PC-3 (cell line): ENCODE measurements around the gene CEPT1. TPM values are rescaled to one million over a fixed set of nuclear protein-coding genes. Genes with fewer than 3 reads are reported as not detected.

ENCODE experiments used
- ATAC-seq: fragments of 200-7000 bp; cut with Tn5 transposase; 2 replicates; pipeline ENCODE4 v1.9.1; 2020; ENCODE audit warnings: mild to moderate bottlenecking, moderate library complexity
- BruUV-seq: library from RNA; stranded (reverse); fragments of 400-500 nt; replicated peaks from 2 replicates; lab custom pipeline; 2021; lab: Mats Ljungman, UMichigan
- CTCF ChIA-PET: fragments of 300-600 bp; sonication (Branson Sonifier 250); formaldehyde crosslinking; loops from one replicate; lab custom pipeline; 2022; ENCODE audit warnings: antibody characterized with exemption; lab: Charles Lee
- POLR2A ChIA-PET: fragments of 300-600 bp; sonication (Branson Sonifier 250); formaldehyde crosslinking; loops from one replicate; lab custom pipeline; 2022; ENCODE audit warnings: antibody characterized with exemption; ENCODE audit not compliant: unreplicated experiment; lab: Charles Lee
- DNase-seq: peaks from one replicate; pipeline ENCODE4 v3.0.0-alpha.2; 2015
- H2AFZ ChIP-seq: fragments of 300-600 bp; sonication (generic); 2 replicates; pipeline ENCODE4 v1.6.0; 2016; ENCODE audit warnings: antibody characterized with exemption, low read length
- H3F3A ChIP-seq: fragments of 300-600 bp; sonication (generic); one replicate; pipeline ENCODE4 v1.6.0; 2017; ENCODE audit warnings: antibody characterized with exemption, low read length, control low read depth, mild to moderate bottlenecking; ENCODE audit not compliant: unreplicated experiment
- H3K27ac ChIP-seq: fragments of 300-600 bp; sonication (generic); 2 replicates; pipeline ENCODE4 v1.5.1; 2016; ENCODE audit warnings: mild to moderate bottlenecking, low read length
- H3K27me3 ChIP-seq: fragments of 300-600 bp; sonication (generic); 2 replicates; pipeline ENCODE4 v1.6.1; 2016; ENCODE audit warnings: low read length, mixed read lengths
- H3K36me3 ChIP-seq: fragments of 300-600 bp; sonication (generic); 2 replicates; pipeline ENCODE4 v1.6.1; 2016; ENCODE audit warnings: low read depth, mixed run types, low read length, mixed read lengths
- H3K4me1 ChIP-seq: fragments of 300-600 bp; sonication (generic); 2 replicates; pipeline ENCODE4 v1.5.1; 2016; ENCODE audit warnings: low read length; ENCODE audit not compliant: insufficient read depth
- H3K4me2 ChIP-seq: fragments of 300-600 bp; sonication (generic); 2 replicates; pipeline ENCODE4 v1.6.0; 2016; ENCODE audit warnings: low read length
- H3K4me3 ChIP-seq: fragments of 300-600 bp; sonication (generic); 2 replicates; pipeline ENCODE4 v1.5.1; 2016; ENCODE audit warnings: mild to moderate bottlenecking, low read length, mixed read lengths
- H3K79me2 ChIP-seq: fragments of 300-600 bp; sonication (generic); 2 replicates; pipeline ENCODE4 v1.6.1; 2017; ENCODE audit warnings: low read length, mixed read lengths
- H3K9ac ChIP-seq: fragments of 300-600 bp; sonication (generic); 2 replicates; pipeline ENCODE4 v1.6.0; 2016; ENCODE audit warnings: mild to moderate bottlenecking, low read length
- H3K9me2 ChIP-seq: fragments of 300-600 bp; sonication (generic); replicated peaks from 2 replicates; pipeline ENCODE4 v1.6.1; 2016; ENCODE audit warnings: mixed run types, low read length, mixed read lengths
- H3K9me3 ChIP-seq: fragments of 300-600 bp; sonication (generic); 2 replicates; pipeline ENCODE4 v1.6.1; 2016; ENCODE audit warnings: low read length, mixed read lengths
- H4K20me1 ChIP-seq: fragments of 300-600 bp; sonication (generic); 2 replicates; pipeline ENCODE4 v1.6.1; 2016; ENCODE audit warnings: low read length, mixed read lengths
- EZH2 ChIP-seq: fragments of 300-600 bp; sonication (generic); IDR thresholded peaks from one replicate; pipeline ENCODE4 v1.6.1; 2017; ENCODE audit warnings: antibody characterized with exemption, mild to moderate bottlenecking, low read length; ENCODE audit not compliant: unreplicated experiment
- EZH2phosphoT487 ChIP-seq: fragments of 300-600 bp; sonication (generic); IDR thresholded peaks from 2 replicates; pipeline ENCODE4 v1.6.1; 2018; ENCODE audit warnings: mild to moderate bottlenecking, antibody characterized with exemption, low read length, borderline replicate concordance
- intact Hi-C: fragments of 100-400 bp; cut with micrococcal nuclease; formaldehyde crosslinking; loops from 2 replicates; pipeline ENCODE4 v1.9.0; 2023
- total RNA-seq: library from RNA; depleted of rRNA; stranded (reverse); fragments of >200 nt; gene quantifications from 2 replicates; pipeline ENCODE4 v1.2.3, GENCODE V29; 2014
- TF ChIP-seq, protein P1 (sequence below): fragments of 300-600 bp; sonication (generic); conservative IDR thresholded peaks from 2 replicates; pipeline ENCODE4 v1.5.1; 2017; ENCODE audit warnings: antibody characterized with exemption, low read depth, mild to moderate bottlenecking, low read length

Gene CEPT1
- total RNA-seq, 1 experiment from 2014 or later = 20.6 TPM

DNA sequence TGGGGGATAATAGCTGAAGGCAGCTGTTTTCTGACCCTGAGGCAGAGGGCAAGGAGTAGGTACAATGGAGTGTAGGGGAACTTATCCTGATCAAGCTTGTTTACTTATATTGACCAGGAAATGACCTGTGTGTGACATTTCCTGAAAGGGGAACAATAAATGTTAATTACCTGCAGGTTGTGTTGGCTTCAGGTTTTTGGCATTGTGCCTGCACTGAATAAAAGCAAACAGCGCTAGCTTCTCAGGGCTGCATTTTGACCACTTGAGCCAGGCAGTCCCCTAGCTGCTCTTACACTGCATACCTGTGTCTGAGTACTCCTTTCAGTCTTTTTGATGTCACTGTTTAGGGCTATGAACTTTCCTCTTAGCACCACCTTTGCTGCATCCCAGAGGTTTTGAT, 40.7 kb upstream of the CEPT1 start:
- Histone ChIP-seq H3K9me2 (no peaks in the 10 kb centered on the region), H3K9me3 (no peaks in the 10 kb centered on the region), H3K27me3 (no peaks in the 10 kb centered on the region), H3K79me2 (no peaks in the 10 kb centered on the region), H3F3A (no peaks in the 10 kb centered on the region), H3K4me3 (no peak overlapping the region), H3K36me3 (no peaks in the 10 kb centered on the region), H3K4me1 (peaks cover 19% of the 10 kb centered on the region), H4K20me1 (no peaks in the 10 kb centered on the region), H3K9ac (no peak overlapping the region), H3K27ac (no peak overlapping the region), H3K4me2 (no peak overlapping the region), H2AFZ (no peak overlapping the region)
- DNase-seq (no peak), ATAC-seq (no peak)
- CTCF ChIA-PET = no interaction called here
- intact Hi-C loops = no loop called here
- BruUV-seq = no TSS peak
- POLR2A ChIA-PET = no interaction called here
- TF ChIP-seq, protein P1, sequence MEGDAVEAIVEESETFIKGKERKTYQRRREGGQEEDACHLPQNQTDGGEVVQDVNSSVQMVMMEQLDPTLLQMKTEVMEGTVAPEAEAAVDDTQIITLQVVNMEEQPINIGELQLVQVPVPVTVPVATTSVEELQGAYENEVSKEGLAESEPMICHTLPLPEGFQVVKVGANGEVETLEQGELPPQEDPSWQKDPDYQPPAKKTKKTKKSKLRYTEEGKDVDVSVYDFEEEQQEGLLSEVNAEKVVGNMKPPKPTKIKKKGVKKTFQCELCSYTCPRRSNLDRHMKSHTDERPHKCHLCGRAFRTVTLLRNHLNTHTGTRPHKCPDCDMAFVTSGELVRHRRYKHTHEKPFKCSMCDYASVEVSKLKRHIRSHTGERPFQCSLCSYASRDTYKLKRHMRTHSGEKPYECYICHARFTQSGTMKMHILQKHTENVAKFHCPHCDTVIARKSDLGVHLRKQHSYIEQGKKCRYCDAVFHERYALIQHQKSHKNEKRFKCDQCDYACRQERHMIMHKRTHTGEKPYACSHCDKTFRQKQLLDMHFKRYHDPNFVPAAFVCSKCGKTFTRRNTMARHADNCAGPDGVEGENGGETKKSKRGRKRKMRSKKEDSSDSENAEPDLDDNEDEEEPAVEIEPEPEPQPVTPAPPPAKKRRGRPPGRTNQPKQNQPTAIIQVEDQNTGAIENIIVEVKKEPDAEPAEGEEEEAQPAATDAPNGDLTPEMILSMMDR = no peak
- TF ChIP-seq EZH2phosphoT487 (no peak), EZH2 (no peak)

DNA sequence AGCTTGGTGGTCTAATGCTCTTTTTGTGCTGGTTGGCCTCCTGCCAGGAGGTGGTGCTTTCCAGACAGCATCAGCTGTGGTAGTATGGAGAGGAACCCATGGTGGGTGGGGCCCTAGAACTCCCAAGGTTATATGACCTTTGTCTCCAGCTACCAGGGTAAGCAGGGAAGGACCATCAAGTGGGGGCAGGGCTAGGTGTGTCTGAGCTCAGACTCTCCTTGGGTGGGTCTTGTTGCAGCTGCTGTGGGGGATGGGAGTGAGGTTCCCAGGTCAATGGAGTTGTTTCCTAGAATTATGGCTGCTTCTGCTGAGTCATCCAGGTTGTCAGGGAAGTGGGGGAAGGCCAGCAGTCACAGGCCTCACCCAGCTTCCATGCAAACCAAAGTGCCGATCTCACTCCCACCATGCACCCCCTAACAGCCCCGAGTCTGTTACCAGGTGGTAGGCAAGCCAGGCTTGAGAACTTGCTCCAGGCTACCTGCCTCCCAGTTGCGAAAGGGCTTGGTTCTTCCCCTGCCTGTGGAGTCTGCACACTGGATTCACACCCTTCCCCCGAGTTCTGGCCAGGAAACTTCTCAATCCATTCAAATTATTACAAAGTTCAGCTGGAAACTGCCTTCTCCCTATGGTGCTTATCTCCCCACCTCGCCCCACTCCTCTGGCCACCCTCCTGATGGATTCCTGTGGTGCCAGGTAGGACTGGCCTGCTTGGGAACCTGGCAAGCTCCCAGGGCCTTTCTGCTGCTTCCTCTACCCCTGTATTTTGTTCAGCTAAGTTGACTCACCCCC, 38.0 kb upstream of the CEPT1 start:
- ChIA-PET CTCF (no interaction called here), POLR2A (no interaction called here)
- Histone ChIP-seq H3K27me3 (no peaks in the 10 kb centered on the region), H3K9me3 (no peaks in the 10 kb centered on the region), H3F3A (no peaks in the 10 kb centered on the region), H3K27ac (peak overlapping the region; percentile 89), H3K9me2 (no peaks in the 10 kb centered on the region), H3K4me2 (peak overlapping the region; percentile 64), H3K4me3 (no peak overlapping the region; the same call in 1 of the 2 replicates), H3K36me3 (no peaks in the 10 kb centered on the region), H3K79me2 (no peaks in the 10 kb centered on the region), H4K20me1 (no peaks in the 10 kb centered on the region), H3K4me1 (peaks cover 19% of the 10 kb centered on the region), H3K9ac (peak overlapping the region; percentile 52; the same call in 1 of the 2 replicates), H2AFZ (peak overlapping the region; percentile 72)
- intact Hi-C loops = no loop called here
- DNase-seq (peak; percentile 70), ATAC-seq (peak; percentile 15; the same call in 1 of the 2 replicates)
- TF ChIP-seq, protein P1 = no peak
- TF ChIP-seq EZH2phosphoT487 = no peak
- TF ChIP-seq EZH2 = no peak
- no TSS peak for BruUV-seq

DNA sequence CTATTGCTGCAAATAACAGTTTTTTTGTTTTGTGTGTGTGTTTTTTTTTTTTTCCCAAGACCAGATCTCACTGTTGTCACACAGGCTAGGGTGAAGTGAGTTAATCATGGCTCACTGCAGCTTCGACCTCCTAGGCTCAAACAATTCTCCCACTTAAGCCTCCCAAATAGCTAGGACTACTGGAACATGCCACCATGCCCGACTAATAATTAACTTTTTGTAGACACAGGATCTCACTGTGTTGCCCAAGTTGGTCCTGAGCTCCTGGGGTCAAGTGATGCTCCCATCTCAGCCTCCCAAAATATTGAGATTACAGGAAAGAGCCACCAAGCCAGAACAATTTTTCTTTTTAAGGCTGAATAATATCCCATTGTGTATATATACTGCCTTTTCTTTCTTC, 35.0 kb upstream of the CEPT1 start:
- Histone ChIP-seq H3K9me2 (no peaks in the 10 kb centered on the region), H3K79me2 (no peaks in the 10 kb centered on the region), H3K4me3 (no peak overlapping the region), H3K27ac (no peak overlapping the region), H3K9ac (no peak overlapping the region), H3K9me3 (no peaks in the 10 kb centered on the region), H3K4me1 (peaks cover 19% of the 10 kb centered on the region), H4K20me1 (no peaks in the 10 kb centered on the region), H3F3A (no peaks in the 10 kb centered on the region), H2AFZ (no peak overlapping the region), H3K36me3 (no peaks in the 10 kb centered on the region), H3K27me3 (no peaks in the 10 kb centered on the region), H3K4me2 (no peak overlapping the region)
- no TSS peak for BruUV-seq
- no peak for ATAC-seq
- no peak for DNase-seq
- ChIA-PET CTCF (no interaction called here), POLR2A (no interaction called here)
- TF ChIP-seq, protein P1 = no peak
- no peak for TF ChIP-seq EZH2phosphoT487
- TF ChIP-seq EZH2 = no peak
- intact Hi-C loops = no loop called here
